Measurements from ENCODE around the gene STARD9.

DNA sequence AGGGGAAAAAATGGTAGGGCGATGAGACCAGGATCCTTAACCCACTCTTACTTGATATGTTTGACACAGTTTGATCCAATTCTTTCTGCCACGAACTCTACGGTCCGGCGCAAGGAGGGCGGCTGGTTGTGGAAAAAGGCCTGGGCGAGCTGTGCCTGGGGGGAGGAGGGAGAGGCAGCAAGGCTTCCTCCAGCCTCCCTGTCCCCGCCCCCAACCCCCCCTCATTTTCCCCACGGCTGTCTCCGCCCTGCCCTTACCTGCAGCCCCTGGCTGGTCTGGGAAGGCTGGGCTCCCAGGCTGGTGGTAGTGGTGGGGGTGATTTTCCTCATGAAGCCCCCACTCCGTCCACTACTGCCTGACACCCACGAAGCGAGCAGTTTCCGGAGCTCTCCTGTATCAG is 153.6 kb downstream of the STARD9 start:
- TF ChIP-seq, protein P1, sequence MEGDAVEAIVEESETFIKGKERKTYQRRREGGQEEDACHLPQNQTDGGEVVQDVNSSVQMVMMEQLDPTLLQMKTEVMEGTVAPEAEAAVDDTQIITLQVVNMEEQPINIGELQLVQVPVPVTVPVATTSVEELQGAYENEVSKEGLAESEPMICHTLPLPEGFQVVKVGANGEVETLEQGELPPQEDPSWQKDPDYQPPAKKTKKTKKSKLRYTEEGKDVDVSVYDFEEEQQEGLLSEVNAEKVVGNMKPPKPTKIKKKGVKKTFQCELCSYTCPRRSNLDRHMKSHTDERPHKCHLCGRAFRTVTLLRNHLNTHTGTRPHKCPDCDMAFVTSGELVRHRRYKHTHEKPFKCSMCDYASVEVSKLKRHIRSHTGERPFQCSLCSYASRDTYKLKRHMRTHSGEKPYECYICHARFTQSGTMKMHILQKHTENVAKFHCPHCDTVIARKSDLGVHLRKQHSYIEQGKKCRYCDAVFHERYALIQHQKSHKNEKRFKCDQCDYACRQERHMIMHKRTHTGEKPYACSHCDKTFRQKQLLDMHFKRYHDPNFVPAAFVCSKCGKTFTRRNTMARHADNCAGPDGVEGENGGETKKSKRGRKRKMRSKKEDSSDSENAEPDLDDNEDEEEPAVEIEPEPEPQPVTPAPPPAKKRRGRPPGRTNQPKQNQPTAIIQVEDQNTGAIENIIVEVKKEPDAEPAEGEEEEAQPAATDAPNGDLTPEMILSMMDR (IDR thresholded peaks at IDR 0.05), result no peak
- no peak for TF ChIP-seq POLR2A (IDR thresholded peaks at IDR 0.05)

All from uterus (tissue), 2 donors.